HG03521 (cell line): ENCODE results near the gene PI4KA.
"Not testable (repeated sequence)": the region's sequence is repeated elsewhere in the genome, so short reads cannot be mapped to it uniquely, and the experiment has no call there.

ENCODE experiments used
- ATAC-seq: cut with Tn5 transposase; IDR thresholded peaks from one replicate; pipeline ENCODE4 v1.9.1; 2021; ENCODE audit warnings: mild to moderate bottlenecking, moderate library complexity; ENCODE audit not compliant: unreplicated experiment

Gene PI4KA

GRCh38 chr22:20671409-20672081, 187.1 kb downstream of the PI4KA start:
- ATAC-seq, result no peak

GRCh38 chr22:20670457-20671261, 188.0 kb downstream of the PI4KA start:
- ATAC-seq, result not testable (repeated sequence)

- not testable (repeated sequence) for ATAC-seq
These were observed 188.7 kb downstream of the PI4KA start for GRCh38 chr22:20669884-20670283.

GRCh38 chr22:20669471-20669870, 189.1 kb downstream of the PI4KA start:
- not testable (repeated sequence) for ATAC-seq

- ATAC-seq, result not testable (repeated sequence)
These were observed 189.8 kb downstream of the PI4KA start for GRCh38 chr22:20668769-20669168.

- ATAC-seq, result not testable (repeated sequence)
These were observed 190.4 kb downstream of the PI4KA start for GRCh38 chr22:20668226-20668625.

- ATAC-seq, result not testable (repeated sequence)
These were observed 191.1 kb downstream of the PI4KA start for GRCh38 chr22:20667548-20667947.

GRCh38 chr22:20666560-20666959, 192.1 kb downstream of the PI4KA start:
- ATAC-seq, result no peak

- ATAC-seq, result no peak
These were observed 194.0 kb downstream of the PI4KA start for GRCh38 chr22:20664594-20664959.

GRCh38 chr22:20663941-20664593, 194.5 kb downstream of the PI4KA start:
- no peak for ATAC-seq

- no peak for ATAC-seq
These were observed 195.3 kb downstream of the PI4KA start for GRCh38 chr22:20663137-20663828.

GRCh38 chr22:20662524-20663036, 196.0 kb downstream of the PI4KA start:
- not testable (repeated sequence) for ATAC-seq

- ATAC-seq, result no peak
These were observed 197.1 kb downstream of the PI4KA start for GRCh38 chr22:20661473-20661872.

- no peak for ATAC-seq
These were observed 198.1 kb downstream of the PI4KA start for GRCh38 chr22:20660441-20661054.

GRCh38 chr22:20659920-20660319, 198.7 kb downstream of the PI4KA start:
- no peak for ATAC-seq

- no peak for ATAC-seq
These were observed 199.4 kb downstream of the PI4KA start for GRCh38 chr22:20659258-20659657.

- ATAC-seq, result no peak
These were observed 200.0 kb downstream of the PI4KA start for GRCh38 chr22:20658433-20659222.

- ATAC-seq, result no peak
These were observed 200.6 kb downstream of the PI4KA start for GRCh38 chr22:20657963-20658362.
